IPS DF 4.7 (cell line): ENCODE results near the gene REST.

Experiments
- DNase-seq: peaks from one replicate; pipeline ENCODE4 v3.0.0-alpha.2; 2013; ENCODE audit warnings: low spot score; ENCODE audit errors: extremely low read depth

Gene REST

GRCh38 chr4:56976283-56976836 is 68.7 kb downstream of the REST start:
- DNase-seq, result no peak

GRCh38 chr4:56976837-56977320 is 69.2 kb downstream of the REST start:
- DNase-seq, result no peak

- peak; percentile 98 for DNase-seq
Observed at GRCh38 chr4:56977321-56978012, 69.8 kb downstream of the REST start, which contains the start of gene NOA1. Gene NOA1 (minus strand): TSS chr4:56977606. CDS start chr4:56977585, 21 bp downstream.

GRCh38 chr4:56978750-56979303 is 71.1 kb downstream of the REST start, which contains the start of gene POLR2B:
Gene POLR2B (plus strand): TSS chr4:56978896. CDS start chr4:56978986, 90 bp downstream.
- peak; percentile 76 for DNase-seq

- DNase-seq, result no peak
Observed at GRCh38 chr4:56979421-56980072, 71.8 kb downstream of the REST start.

GRCh38 chr4:56981795-56982201 is 74.1 kb downstream of the REST start:
- no peak for DNase-seq

GRCh38 chr4:56986192-56986591 is 78.5 kb downstream of the REST start:
- no peak for DNase-seq

GRCh38 chr4:56986952-56987351 is 79.3 kb downstream of the REST start:
- no peak for DNase-seq

GRCh38 chr4:56990109-56990905 is 82.6 kb downstream of the REST start:
- DNase-seq, result no peak

GRCh38 chr4:56995525-56995924 is 87.8 kb downstream of the REST start:
- DNase-seq, result no peak

- no peak for DNase-seq
Observed at GRCh38 chr4:56999751-57000150, 92.1 kb downstream of the REST start.

- DNase-seq, result no peak
Observed at GRCh38 chr4:57013543-57014120, 105.9 kb downstream of the REST start.
